ELR (cell line): ENCODE results near the gene PRPF38A.
"Not testable (repeated sequence)": the region's sequence is repeated elsewhere in the genome, so short reads cannot be mapped to it uniquely, and the experiment has no call there.

Source experiments
- DNase-seq: peaks from one replicate; pipeline ENCODE4 v3.0.0-alpha.2; 2015; ENCODE audit warnings: low read depth

PRPF38A gene

GRCh38 chr1:52404116-52404974 is at the start of gene PRPF38A, which contains the start of gene ORC1:
TSS of gene PRPF38A (plus strand) at chr1:52404602. CDS start at chr1:52404750, 148 bp downstream.
TSS of gene ORC1 (minus strand) at chr1:52404423. CDS start at chr1:52402223, 2,200 bp downstream.
- DNase-seq: peak; percentile 99

GRCh38 chr1:52355436-52355835 is 49.0 kb upstream of the PRPF38A start:
- DNase-seq: no peak

GRCh38 chr1:52355847-52356505 is 48.4 kb upstream of the PRPF38A start:
- no peak for DNase-seq

- DNase-seq: no peak
Observed at GRCh38 chr1:52356818-52357355, 47.5 kb upstream of the PRPF38A start.

- DNase-seq: no peak
Observed at GRCh38 chr1:52357397-52357796, 47.0 kb upstream of the PRPF38A start.

GRCh38 chr1:52358851-52359497 is 45.4 kb upstream of the PRPF38A start:
- no peak for DNase-seq

- DNase-seq: no peak
Observed at GRCh38 chr1:52359676-52360594, 44.5 kb upstream of the PRPF38A start.

- DNase-seq: no peak
Observed at GRCh38 chr1:52360595-52360968, 43.8 kb upstream of the PRPF38A start.

- no peak for DNase-seq
Observed at GRCh38 chr1:52364235-52364839, 40.1 kb upstream of the PRPF38A start.

- DNase-seq: peak; percentile 89
Observed at GRCh38 chr1:52365071-52365745, 39.2 kb upstream of the PRPF38A start.

GRCh38 chr1:52365746-52366516 is 38.5 kb upstream of the PRPF38A start, which contains the start of gene CC2D1B:
TSS of gene CC2D1B (minus strand) at chr1:52366205. CDS start at chr1:52364620, 1,585 bp downstream.
- peak; percentile 97 for DNase-seq

- DNase-seq: no peak
Observed at GRCh38 chr1:52366517-52366827, 37.9 kb upstream of the PRPF38A start.

- no peak for DNase-seq
Observed at GRCh38 chr1:52367272-52367671, 37.1 kb upstream of the PRPF38A start.

- DNase-seq: peak; percentile 71
Observed at GRCh38 chr1:52368383-52369172, 35.8 kb upstream of the PRPF38A start.

GRCh38 chr1:52369851-52370250 is 34.6 kb upstream of the PRPF38A start:
- not testable (repeated sequence) for DNase-seq

- no peak for DNase-seq
Observed at GRCh38 chr1:52385376-52385775, 19.0 kb upstream of the PRPF38A start.

- DNase-seq: no peak
Observed at GRCh38 chr1:52386458-52386857, 17.9 kb upstream of the PRPF38A start.

GRCh38 chr1:52393174-52393573 is 11.2 kb upstream of the PRPF38A start:
- DNase-seq: no peak

- DNase-seq: no peak
Observed at GRCh38 chr1:52399629-52400028, 4.8 kb upstream of the PRPF38A start.
